GM19025 (cell line): ENCODE data around the gene ROR2.
"Not testable (repeated sequence)": the region's sequence is repeated elsewhere in the genome, so short reads cannot be mapped to it uniquely, and the experiment has no call there.

Source experiments
- ATAC-seq: cut with Tn5 transposase; IDR thresholded peaks from one replicate; pipeline ENCODE4 v1.9.1; 2021; ENCODE audit warnings: mild to moderate bottlenecking, low read depth, moderate library complexity; ENCODE audit not compliant: unreplicated experiment

Gene ROR2

GRCh38 chr9:91929331-91929730 lies 20.7 kb downstream of the ROR2 start:
- no peak for ATAC-seq

- no peak for ATAC-seq
These were observed 22.0 kb downstream of the ROR2 start for GRCh38 chr9:91927922-91928510.

DNA sequence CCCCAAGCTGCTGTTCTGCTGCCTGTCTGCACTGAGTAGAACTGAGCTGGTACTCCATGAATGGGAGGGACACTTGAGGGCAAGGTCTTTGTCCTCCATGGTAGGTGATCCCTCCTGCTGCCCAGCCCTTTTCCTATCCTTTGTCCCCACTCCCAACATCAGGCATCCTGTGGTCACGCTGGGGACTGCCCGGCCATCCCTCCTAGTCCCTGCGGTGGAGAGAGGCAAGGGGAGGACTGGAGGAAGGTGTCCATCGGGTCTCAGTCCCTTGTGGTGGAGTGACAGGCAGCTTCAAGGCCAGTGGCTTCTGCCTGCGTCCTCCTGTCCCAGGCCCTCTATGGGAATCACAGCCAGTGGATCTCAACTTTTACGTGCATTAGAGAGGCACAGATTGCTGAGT lies 25.9 kb downstream of the ROR2 start:
- no peak for ATAC-seq

DNA sequence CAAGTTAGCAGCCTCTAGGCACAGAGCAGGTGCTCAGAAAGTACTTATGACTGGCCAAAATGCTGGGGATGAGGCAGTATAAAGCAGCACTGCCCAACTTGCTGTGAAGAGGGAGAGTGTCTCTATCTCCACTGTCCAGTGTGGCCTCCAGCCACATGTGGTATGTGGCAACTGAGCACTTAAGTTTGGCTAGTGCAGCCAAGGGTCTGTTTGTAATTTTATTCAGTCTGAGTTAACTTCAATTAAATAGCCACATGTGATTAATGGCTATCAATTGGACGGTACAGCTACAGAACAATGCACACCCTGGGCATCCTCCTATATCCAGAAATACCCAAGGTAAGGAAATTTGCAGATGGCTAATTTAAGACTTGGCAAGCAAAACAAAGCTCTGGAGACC lies 26.9 kb downstream of the ROR2 start:
- no peak for ATAC-seq

- ATAC-seq = no peak
These were observed 28.7 kb downstream of the ROR2 start for GRCh38 chr9:91921371-91921770.

DNA sequence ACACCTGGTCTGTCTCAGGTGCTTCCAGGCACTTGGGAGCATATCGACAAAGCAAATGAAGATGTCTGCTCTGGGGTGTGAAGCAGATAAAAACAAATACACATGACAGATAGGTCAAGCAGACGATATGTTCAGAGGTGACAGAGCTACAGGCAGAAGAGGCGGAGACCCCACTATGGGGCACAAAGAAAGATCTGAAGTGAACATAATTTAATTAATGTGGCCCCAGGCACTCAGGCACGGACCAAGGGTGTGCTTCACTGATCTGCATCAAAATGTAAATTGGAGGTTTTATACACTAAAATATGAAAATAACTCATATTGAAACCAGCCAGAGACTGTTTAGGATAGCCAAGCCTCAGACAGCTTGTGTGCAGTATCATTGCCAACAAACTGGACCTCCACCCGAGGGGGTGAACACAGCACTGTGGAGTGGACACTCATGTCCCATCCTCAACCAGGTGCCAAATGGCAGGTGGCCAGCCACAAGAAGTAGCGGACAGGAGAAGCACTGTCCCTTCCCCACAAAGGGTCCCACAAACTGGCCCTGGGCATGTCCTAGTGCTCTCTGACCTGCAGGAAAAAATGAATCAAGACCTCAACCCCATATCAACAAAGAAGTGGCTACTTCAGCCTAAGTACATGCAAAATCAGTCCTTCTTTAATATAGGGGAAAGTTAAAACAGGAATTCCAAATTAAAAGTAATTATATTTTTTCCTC lies 29.2 kb downstream of the ROR2 start:
- no peak for ATAC-seq

GRCh38 chr9:91919621-91920020 lies 30.4 kb downstream of the ROR2 start:
- ATAC-seq = no peak

DNA sequence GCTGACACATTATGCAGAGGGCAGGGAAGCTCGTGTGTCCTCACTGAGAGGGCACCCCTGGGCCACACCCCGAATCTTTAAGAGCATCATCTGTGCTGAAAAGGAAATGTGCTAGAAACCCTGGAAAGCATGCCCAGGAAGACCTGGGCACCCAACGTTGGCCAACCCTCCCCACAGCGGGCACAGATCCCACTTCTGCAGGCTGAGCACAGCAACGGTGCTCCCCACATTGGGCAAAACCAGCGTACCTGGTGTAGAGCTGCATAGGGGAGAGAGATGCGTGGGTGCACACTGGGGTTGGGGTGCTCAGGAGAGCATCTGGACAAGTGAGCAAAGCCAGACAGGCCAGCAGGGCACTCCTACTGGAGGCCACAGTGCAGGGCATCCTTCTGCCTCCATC lies 32.6 kb downstream of the ROR2 start:
- no peak for ATAC-seq

DNA sequence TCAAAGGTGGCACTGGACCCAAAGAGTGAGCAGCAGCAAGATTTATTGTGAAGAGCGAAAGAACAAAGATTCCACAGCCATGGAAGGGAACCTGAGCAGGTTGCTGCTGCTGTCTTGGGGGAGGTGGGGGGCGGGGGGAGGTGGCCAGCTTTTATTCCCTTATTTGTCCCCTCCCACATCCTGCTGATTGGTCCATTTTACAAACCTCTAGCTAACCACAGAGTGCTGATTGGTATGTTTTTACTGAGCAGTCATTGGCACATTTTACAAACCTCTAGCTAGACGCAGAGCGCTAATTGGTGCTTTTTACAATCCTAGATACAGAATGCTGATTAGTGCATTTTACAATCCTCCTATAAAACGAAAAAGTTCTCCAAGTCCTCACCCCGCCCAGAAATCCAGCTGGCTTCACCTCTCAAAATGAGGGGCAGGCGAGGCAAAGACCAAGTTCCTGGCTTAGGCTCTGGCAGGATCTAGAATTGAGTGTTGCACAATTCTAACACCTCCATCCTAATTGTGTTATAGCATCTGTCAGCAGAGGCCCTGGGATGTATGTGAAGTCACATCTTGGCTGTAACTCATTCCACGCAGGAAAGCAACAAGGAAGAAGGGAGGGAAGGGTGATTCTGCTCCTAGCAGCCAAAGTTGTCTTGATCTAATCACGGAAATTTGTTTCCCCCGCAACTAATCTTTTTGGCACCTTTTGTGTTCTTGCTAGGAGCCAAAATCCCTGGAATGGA lies 34.3 kb downstream of the ROR2 start:
- ATAC-seq = no peak

DNA sequence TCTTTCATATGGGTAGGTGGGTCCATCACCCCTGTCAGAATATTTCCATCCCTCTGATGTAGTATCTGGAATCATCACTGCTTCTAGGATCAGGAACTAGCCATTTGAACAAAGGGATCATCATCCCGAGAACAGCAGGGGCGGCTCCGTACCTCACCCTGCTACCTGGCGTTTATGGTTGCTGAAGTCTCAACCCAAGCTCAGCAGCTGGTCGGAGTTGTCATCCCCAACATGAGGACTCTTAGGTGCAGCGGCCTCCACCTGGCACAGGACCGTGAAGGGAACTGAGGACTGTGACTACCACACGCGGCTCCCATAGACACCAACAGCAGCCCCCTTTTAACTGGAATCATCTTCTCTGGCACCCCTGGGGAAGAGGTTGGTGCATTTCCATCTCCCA lies 35.1 kb downstream of the ROR2 start:
- ATAC-seq = no peak

- ATAC-seq = no peak
These were observed 35.6 kb downstream of the ROR2 start for GRCh38 chr9:91914404-91914803.

DNA sequence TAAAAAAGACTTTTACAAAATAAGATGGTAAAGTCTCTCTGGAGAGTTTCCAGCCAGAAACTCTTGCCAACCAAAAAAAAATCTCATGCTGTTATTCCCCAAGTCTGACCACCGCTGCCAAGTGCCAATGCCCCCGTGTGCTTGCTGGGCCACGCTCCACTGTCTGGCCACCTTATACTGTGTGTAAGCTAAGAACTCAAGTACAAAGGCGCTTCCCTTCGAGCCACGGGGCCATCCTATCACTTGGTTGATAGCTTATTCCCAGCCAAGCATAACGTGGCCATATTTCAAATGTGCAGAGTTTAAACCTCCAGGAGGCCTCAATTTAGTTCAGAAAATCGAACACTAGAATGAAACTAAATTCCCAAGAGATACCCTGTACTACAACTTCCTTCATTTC lies 36.0 kb downstream of the ROR2 start:
- no peak for ATAC-seq

GRCh38 chr9:91913096-91913495 lies 36.9 kb downstream of the ROR2 start:
- no peak for ATAC-seq

GRCh38 chr9:91911657-91912056 lies 38.4 kb downstream of the ROR2 start:
- ATAC-seq = no peak

DNA sequence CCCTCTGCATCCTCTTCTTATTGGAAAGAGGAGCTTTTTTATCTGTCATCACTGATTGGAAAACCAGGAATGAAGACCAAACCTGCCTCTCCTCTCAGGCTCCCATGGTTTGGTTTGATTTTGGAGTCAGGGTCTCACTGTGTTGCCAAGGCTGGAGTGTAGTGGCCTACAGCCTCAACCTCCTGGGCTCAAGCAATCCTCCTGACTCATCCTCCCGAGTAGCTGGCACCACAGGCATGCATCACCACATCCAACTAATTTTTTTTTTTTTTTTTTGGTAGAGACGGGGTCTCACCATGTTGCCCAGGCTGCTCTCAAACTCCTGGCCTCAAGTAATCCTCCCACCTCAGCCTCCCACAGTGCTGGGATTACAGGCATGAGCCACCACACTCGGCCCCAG lies 40.8 kb downstream of the ROR2 start:
- ATAC-seq = not testable (repeated sequence)

DNA sequence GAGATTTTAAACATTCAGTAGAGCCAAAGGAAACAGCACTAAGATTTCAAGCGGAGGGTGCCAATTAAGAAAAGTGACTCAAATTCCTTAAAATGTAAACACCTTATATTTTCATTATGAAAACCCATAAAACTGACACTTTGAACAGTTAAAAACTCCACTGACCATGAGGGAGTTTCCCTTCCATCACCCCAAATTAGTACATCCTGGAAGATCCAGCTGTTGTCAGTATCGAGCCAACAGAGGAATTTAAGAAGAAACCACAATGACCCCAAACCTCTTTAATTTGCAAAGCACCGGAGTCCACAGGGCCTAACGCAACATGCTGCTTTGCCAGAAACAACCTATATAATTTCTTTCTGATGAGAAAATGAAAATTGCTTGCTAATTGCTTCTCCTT lies 41.3 kb downstream of the ROR2 start:
- ATAC-seq = no peak

- no peak for ATAC-seq
These were observed 41.8 kb downstream of the ROR2 start for GRCh38 chr9:91908293-91908623.

DNA sequence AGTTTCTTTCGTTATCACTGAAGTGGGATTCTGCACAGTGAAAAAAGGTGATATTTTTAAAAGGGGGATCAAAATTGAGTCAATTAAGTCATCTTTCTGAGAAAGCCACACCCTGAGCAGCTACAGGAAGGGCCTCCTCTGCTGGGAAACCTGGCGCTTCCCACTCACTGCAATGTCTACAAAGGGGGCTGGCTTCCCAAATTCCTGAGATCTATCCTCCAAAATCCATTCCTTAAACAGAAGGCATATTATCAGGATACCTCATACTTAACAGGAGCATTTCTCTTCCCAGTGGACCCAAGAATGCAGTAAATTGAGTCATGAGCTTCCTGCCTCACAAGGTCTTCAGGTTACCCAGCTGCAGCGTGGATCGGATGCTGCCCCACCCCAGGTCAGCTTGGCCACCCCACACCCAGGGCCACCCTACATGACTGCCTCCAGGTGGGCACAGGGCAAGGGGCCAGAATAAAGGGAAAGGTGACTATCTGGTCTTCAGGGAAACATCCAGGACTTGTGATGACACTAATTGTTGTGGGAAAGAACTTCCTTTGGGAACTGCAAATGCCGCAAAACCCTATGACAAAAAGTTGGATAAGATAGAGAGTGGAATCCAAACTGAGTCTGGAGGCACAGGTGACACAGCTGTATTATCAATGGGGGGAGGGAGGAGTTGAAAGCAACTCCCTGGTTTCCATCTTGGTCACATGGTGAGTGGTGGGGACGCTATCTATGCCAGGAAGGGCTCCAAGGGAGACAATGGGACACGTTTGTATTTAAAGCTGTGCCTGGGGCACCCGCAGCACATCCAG lies 42.3 kb downstream of the ROR2 start:
- ATAC-seq = no peak

- no peak for ATAC-seq
These were observed 44.0 kb downstream of the ROR2 start for GRCh38 chr9:91905991-91906469.

DNA sequence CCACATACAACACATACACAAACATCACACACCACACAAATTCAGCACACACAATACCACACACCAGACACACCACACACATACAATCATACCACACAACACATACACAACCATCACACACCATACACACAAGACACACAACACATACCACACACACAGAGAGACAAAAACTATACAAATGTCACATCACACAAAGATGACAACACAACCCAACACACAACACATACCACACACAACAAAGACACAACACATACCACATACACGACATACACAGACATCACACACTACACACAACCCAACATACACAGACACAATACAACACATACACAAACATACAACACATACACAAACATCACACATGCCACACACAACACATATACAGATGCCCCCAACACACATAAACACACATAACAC lies 44.8 kb downstream of the ROR2 start:
- ATAC-seq = no peak
